Caki2 (cell line): ENCODE results near the gene MGLL. TPM values are rescaled to one million over a fixed set of nuclear protein-coding genes. Genes with fewer than 3 reads are reported as not detected.

Experiments
- DNase-seq: peaks from one replicate; pipeline ENCODE4 v3.0.0-alpha.2; 2015; ENCODE audit warnings: low read depth
- in situ Hi-C: cut with HindIII; loops from 2 replicates; pipeline ENCODE4 v1.10.0; 2016; ENCODE audit warnings: low sequenced_read_pairs, low pct_unique_long_range_greater_than_20kb, mixed read lengths
- total RNA-seq: library from RNA; depleted of rRNA; stranded (reverse); fragments of >200 nt; shearing (Covaris generic); gene quantifications from 2 replicates; pipeline ENCODE4 v1.2.3, GENCODE V29; 2014; ENCODE audit warnings: low replicate concordance

Gene MGLL
- total RNA-seq, 1 experiment from 2014 or later: 53.0 TPM

GRCh38 chr3:127783642-127784160 is 38.6 kb downstream of the MGLL start:
- in situ Hi-C loops: no loop called here
- DNase-seq: no peak

GRCh38 chr3:127783166-127783565 is 39.1 kb downstream of the MGLL start:
- no peak for DNase-seq
- in situ Hi-C loops: no loop called here

GRCh38 chr3:127781411-127782001 is 40.8 kb downstream of the MGLL start:
- in situ Hi-C loops: no loop called here
- no peak for DNase-seq

GRCh38 chr3:127780536-127781400 is 41.5 kb downstream of the MGLL start:
- in situ Hi-C loops: no loop called here
- no peak for DNase-seq

GRCh38 chr3:127779747-127780146 is 42.6 kb downstream of the MGLL start:
- in situ Hi-C loops: no loop called here
- no peak for DNase-seq

- no peak for DNase-seq
- in situ Hi-C loops: no loop called here
Observed at GRCh38 chr3:127777921-127778656, 44.2 kb downstream of the MGLL start.

- in situ Hi-C loops: no loop called here
- DNase-seq: no peak
Observed at GRCh38 chr3:127777332-127777731, 45.0 kb downstream of the MGLL start.

GRCh38 chr3:127776347-127776746 is 46.0 kb downstream of the MGLL start:
- DNase-seq: no peak
- in situ Hi-C loops: no loop called here

- in situ Hi-C loops: no loop called here
- no peak for DNase-seq
Observed at GRCh38 chr3:127775398-127776109, 46.8 kb downstream of the MGLL start.

- in situ Hi-C loops: no loop called here
- no peak for DNase-seq
Observed at GRCh38 chr3:127774647-127775046, 47.7 kb downstream of the MGLL start.

- no peak for DNase-seq
- in situ Hi-C loops: no loop called here
Observed at GRCh38 chr3:127773752-127774395, 48.4 kb downstream of the MGLL start.

- in situ Hi-C loops: no loop called here
Observed at GRCh38 chr3:127772827-127773751, 49.2 kb downstream of the MGLL start.

GRCh38 chr3:127772273-127772672 is 50.0 kb downstream of the MGLL start:
- in situ Hi-C loops: no loop called here

More at GRCh38 chr3:127772827-127773751, 49.2 kb downstream of the MGLL start:
- DNase-seq: no peak

GRCh38 chr3:127771746-127772145 is 50.6 kb downstream of the MGLL start:
- DNase-seq: no peak
- in situ Hi-C loops: no loop called here

More at GRCh38 chr3:127772273-127772672, 50.0 kb downstream of the MGLL start:
- DNase-seq: no peak

- no peak for DNase-seq
- in situ Hi-C loops: no loop called here
Observed at GRCh38 chr3:127770671-127771355, 51.5 kb downstream of the MGLL start.

- in situ Hi-C loops: no loop called here
- no peak for DNase-seq
Observed at GRCh38 chr3:127769284-127770081, 52.8 kb downstream of the MGLL start.
